MM.1S (cell line): ENCODE measurements around the gene EPHB1.

Source experiments
- DNase-seq: peaks from one replicate; pipeline ENCODE4 v3.0.0-alpha.2; 2015
- H2AFZ ChIP-seq: fragments of 300-600 bp; sonication (generic); 2 replicates; pipeline ENCODE4 v1.6.0; 2016; ENCODE audit warnings: antibody characterized with exemption, low read length
- H3F3A ChIP-seq: fragments of 300-600 bp; sonication (generic); 2 replicates; pipeline ENCODE4 v1.6.1; 2016; ENCODE audit warnings: mild to moderate bottlenecking, antibody characterized with exemption, low read length, moderate library complexity, mixed read lengths; ENCODE audit not compliant: insufficient read depth
- H3K27ac ChIP-seq: fragments of 300-600 bp; sonication (generic); 2 replicates; pipeline ENCODE4 v1.5.1; 2016; ENCODE audit warnings: mild to moderate bottlenecking, low read length
- H3K27me3 ChIP-seq: fragments of 300-600 bp; sonication (generic); replicated peaks from 2 replicates; pipeline ENCODE4 v1.6.0; 2016; ENCODE audit warnings: low read length; ENCODE audit not compliant: insufficient read depth
- H3K36me3 ChIP-seq: fragments of 300-600 bp; sonication (generic); replicated peaks from 2 replicates; pipeline ENCODE4 v1.6.1; 2016; ENCODE audit warnings: mild to moderate bottlenecking, low read length, mixed read lengths; ENCODE audit not compliant: insufficient read depth
- H3K4me1 ChIP-seq: fragments of 300-600 bp; sonication (generic); 2 replicates; pipeline ENCODE4 v1.6.1; 2016; ENCODE audit warnings: low read length, mixed read lengths
- H3K4me2 ChIP-seq: fragments of 300-600 bp; sonication (generic); 2 replicates; pipeline ENCODE4 v1.6.0; 2016; ENCODE audit warnings: low read depth, low read length
- H3K4me3 ChIP-seq: fragments of 300-600 bp; sonication (generic); 2 replicates; pipeline ENCODE4 v1.5.1; 2016; ENCODE audit warnings: low read length, mixed read lengths
- H3K79me2 ChIP-seq: fragments of 300-600 bp; sonication (generic); 2 replicates; pipeline ENCODE4 v1.6.1; 2016; ENCODE audit warnings: mixed run types, low read length, mixed read lengths
- H3K9ac ChIP-seq: fragments of 300-600 bp; sonication (generic); 2 replicates; pipeline ENCODE4 v1.6.1; 2016; ENCODE audit warnings: low read length, mixed read lengths
- H3K9me2 ChIP-seq: fragments of 300-600 bp; sonication (generic); replicated peaks from 2 replicates; pipeline ENCODE4 v1.6.1; 2016; ENCODE audit warnings: mild to moderate bottlenecking, low read length, mixed read lengths; ENCODE audit not compliant: insufficient read depth
- H3K9me3 ChIP-seq: fragments of 300-600 bp; sonication (generic); replicated peaks from 2 replicates; pipeline ENCODE4 v1.6.1; 2016; ENCODE audit warnings: mild to moderate bottlenecking, low read length, mixed read lengths; ENCODE audit not compliant: insufficient read depth
- H4K20me1 ChIP-seq: fragments of 300-600 bp; sonication (generic); 2 replicates; pipeline ENCODE4 v1.6.1; 2016; ENCODE audit warnings: mild to moderate bottlenecking, low read length, moderate library complexity, mixed read lengths; ENCODE audit not compliant: insufficient read depth
- EZH2 ChIP-seq: fragments of 300-600 bp; sonication (generic); optimal IDR thresholded peaks from 2 replicates; pipeline ENCODE3; 2017; ENCODE audit warnings: low read depth, mild to moderate bottlenecking, antibody characterized with exemption, low read length, mixed read lengths
- EZH2phosphoT487 ChIP-seq: fragments of 300-600 bp; sonication (generic); IDR thresholded peaks from 2 replicates; pipeline ENCODE4 v1.6.1; 2018; ENCODE audit warnings: antibody characterized with exemption, low read length
- TF ChIP-seq, protein P1 (sequence below): fragments of 300-600 bp; sonication (generic); IDR thresholded peaks from 2 replicates; pipeline ENCODE4 v1.5.1; 2016; ENCODE audit warnings: antibody characterized with exemption, low read length, mixed read lengths

EPHB1 gene

DNA sequence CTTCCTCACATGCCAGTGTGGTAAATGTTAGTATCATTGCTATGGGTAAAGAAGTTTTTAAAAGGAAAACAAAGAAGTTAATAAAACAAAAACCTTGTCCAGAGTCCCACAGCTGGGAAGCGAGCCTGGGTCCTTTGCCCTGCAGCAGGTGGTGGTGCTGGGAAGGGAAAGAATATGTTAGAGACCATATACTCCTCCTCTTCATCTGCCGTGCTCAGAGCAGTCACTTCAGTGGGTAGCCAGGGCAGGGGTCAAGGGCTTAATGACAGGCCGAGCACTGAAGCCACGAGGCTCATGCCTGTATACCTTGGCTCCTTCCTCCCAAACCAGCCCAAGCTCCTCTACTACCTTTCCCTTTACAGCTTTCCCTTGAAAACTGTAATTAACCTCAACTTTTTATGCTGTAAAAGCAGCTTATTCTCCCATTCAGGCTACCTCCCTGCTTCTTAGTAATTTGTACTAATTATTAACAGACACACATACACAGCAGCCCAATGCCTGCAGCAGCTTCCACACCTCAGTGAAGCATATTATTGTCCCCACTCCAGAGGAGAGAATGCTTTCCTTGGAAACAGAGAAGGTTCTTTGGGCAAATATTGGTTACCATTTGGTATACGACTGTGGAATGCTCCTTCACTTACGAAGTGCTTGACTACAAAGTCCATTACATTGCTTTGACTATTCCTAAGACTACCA lies 362.1 kb downstream of the EPHB1 start:
- no peaks in the 10 kb centered on the region for H3K4me1 ChIP-seq
- H3K9ac ChIP-seq = no peak overlapping the region
- no peak for DNase-seq
- no peak overlapping the region for H3K4me3 ChIP-seq
- H3K9me2 ChIP-seq = no peaks in the 10 kb centered on the region
- H3F3A ChIP-seq = no peaks in the 10 kb centered on the region
- no peak overlapping the region for H3K4me2 ChIP-seq
- no peak overlapping the region for H3K27ac ChIP-seq
- H3K79me2 ChIP-seq = no peaks in the 10 kb centered on the region
- no peaks in the 10 kb centered on the region for H3K36me3 ChIP-seq
- no peak overlapping the region for H2AFZ ChIP-seq
- no peaks in the 10 kb centered on the region for H3K27me3 ChIP-seq
- no peak for TF ChIP-seq EZH2phosphoT487
- TF ChIP-seq, protein P1, sequence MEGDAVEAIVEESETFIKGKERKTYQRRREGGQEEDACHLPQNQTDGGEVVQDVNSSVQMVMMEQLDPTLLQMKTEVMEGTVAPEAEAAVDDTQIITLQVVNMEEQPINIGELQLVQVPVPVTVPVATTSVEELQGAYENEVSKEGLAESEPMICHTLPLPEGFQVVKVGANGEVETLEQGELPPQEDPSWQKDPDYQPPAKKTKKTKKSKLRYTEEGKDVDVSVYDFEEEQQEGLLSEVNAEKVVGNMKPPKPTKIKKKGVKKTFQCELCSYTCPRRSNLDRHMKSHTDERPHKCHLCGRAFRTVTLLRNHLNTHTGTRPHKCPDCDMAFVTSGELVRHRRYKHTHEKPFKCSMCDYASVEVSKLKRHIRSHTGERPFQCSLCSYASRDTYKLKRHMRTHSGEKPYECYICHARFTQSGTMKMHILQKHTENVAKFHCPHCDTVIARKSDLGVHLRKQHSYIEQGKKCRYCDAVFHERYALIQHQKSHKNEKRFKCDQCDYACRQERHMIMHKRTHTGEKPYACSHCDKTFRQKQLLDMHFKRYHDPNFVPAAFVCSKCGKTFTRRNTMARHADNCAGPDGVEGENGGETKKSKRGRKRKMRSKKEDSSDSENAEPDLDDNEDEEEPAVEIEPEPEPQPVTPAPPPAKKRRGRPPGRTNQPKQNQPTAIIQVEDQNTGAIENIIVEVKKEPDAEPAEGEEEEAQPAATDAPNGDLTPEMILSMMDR = no peak
- TF ChIP-seq EZH2 = no peak
- no peaks in the 10 kb centered on the region for H3K9me3 ChIP-seq
- H4K20me1 ChIP-seq = no peaks in the 10 kb centered on the region

DNA sequence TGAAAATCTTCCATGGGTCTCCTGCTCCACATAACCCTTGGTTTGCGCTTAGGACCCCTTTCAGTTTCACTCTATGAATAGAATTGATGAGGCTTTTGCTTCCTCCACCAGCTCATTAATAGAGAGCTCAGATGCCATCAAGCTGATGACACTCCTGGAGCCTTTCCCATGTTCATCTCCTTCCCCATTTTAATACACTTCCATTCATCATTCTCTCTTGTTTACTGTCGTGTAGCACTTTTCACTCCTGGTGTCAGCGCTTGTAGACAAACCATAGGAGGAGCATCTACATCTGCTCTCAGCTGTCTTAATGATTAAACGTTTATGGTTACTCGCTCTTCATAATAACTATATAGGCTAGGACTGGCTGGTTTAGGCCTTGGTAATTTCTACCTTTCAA lies 363.5 kb downstream of the EPHB1 start:
- Histone ChIP-seq H3K79me2 (no peaks in the 10 kb centered on the region), H3K9me3 (no peaks in the 10 kb centered on the region), H3K4me3 (no peak overlapping the region), H3K27ac (no peak overlapping the region), H3K27me3 (no peaks in the 10 kb centered on the region), H4K20me1 (no peaks in the 10 kb centered on the region), H3K9ac (no peak overlapping the region), H2AFZ (no peak overlapping the region), H3K36me3 (no peaks in the 10 kb centered on the region), H3K4me1 (no peaks in the 10 kb centered on the region), H3F3A (no peaks in the 10 kb centered on the region), H3K4me2 (no peak overlapping the region), H3K9me2 (no peaks in the 10 kb centered on the region)
- no peak for DNase-seq
- TF ChIP-seq EZH2phosphoT487 (no peak), EZH2 (no peak)
- TF ChIP-seq, protein P1 = no peak

DNA sequence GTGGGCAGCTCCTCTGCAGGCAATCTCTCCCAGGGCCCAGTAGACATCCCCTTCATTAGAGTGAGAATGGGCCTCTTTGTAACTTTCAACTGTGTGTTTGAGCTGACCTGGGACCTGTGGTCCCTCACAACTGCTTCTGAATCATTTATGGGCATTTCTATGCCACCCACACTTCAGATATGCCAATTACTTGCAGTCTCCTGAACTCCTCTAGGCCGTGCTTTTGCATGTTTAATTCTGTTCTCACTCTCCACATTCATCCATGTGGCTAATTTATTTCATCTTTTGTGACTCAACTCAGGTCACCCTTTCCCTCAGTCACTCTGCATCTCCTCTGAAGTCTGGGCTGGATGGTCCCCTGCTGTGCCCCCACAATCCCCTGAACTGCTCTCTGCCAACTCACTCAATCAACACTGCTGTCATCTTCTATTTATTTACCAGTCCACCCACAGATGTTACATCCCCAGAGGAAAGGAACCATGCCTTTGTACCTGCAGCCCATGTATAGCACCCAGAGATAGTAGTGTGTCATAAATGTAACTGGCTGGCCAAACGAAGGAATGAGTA lies 364.7 kb downstream of the EPHB1 start:
- Histone ChIP-seq H3K27me3 (no peaks in the 10 kb centered on the region), H2AFZ (no peak overlapping the region), H3K36me3 (no peaks in the 10 kb centered on the region), H3K4me1 (no peaks in the 10 kb centered on the region), H3K4me3 (no peak overlapping the region), H3K9ac (no peak overlapping the region), H3K4me2 (no peak overlapping the region), H3K79me2 (no peaks in the 10 kb centered on the region), H3K9me3 (no peaks in the 10 kb centered on the region), H3F3A (no peaks in the 10 kb centered on the region), H4K20me1 (no peaks in the 10 kb centered on the region), H3K27ac (no peak overlapping the region), H3K9me2 (no peaks in the 10 kb centered on the region)
- DNase-seq = no peak
- no peak for TF ChIP-seq EZH2
- TF ChIP-seq, protein P1 = no peak
